Hindlimb muscle (tissue), 1 donor: ENCODE measurements around the gene RAD17. TPM values are rescaled to one million over a fixed set of nuclear protein-coding genes. Genes with fewer than 3 reads are reported as not detected.
"Not testable (repeated sequence)": the region's sequence is repeated elsewhere in the genome, so short reads cannot be mapped to it uniquely, and the experiment has no call there.

ENCODE experiments used
- DNase-seq: peaks from one replicate; pipeline ENCODE4 v3.0.0-alpha.2; 2013
- polyA plus RNA-seq: library from polyadenylated mRNA; unstranded; fragments of 120-200 nt; gene quantifications from one replicate; pipeline ENCODE4 v1.2.1, GENCODE V29; 2013; ENCODE audit not compliant: insufficient read length

Gene RAD17
- polyA plus RNA-seq, 1 donor = 22.9 TPM

GRCh38 chr5:69378376-69378775 lies 8.8 kb downstream of the RAD17 start:
- no peak for DNase-seq

DNA sequence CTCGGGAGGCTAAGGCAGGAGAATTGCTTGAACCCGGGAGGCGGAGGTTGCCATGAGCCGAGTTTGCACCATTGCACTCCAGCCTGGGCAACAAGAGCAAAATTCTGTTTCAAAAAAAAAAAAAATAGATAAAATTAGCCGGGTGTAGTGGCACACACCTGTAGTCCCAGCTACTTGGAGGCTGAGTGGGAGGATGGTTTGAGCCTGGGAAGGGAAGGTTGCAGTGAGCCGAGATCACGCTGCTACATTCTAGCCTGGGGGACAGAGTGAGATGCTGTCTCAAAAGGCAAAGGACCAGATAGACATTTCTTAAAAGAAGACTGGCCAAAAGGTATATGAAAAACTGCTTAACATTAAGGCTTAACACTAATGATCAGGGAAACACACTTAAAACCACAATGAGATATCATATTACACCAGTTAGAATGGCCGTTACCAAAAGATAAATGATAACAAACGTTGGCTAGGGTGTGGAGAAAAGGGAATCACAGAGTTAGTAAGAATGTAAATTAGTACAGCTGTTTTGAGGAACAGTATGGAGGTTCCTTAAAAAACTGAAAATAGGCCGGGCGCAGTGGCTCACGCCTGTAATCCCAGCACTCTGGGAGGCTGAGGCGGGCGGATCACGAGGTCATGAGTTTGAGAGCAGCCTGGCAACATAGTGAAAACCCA lies 35.2 kb downstream of the RAD17 start:
- DNase-seq = no peak

GRCh38 chr5:69414885-69415583 lies 45.4 kb downstream of the RAD17 start, which contains the start of gene MARVELD2:
MARVELD2 (plus strand) TSS chr5:69415116; CDS start chr5:69419386, 4,270 bp downstream.
- DNase-seq = peak; percentile 8

DNA sequence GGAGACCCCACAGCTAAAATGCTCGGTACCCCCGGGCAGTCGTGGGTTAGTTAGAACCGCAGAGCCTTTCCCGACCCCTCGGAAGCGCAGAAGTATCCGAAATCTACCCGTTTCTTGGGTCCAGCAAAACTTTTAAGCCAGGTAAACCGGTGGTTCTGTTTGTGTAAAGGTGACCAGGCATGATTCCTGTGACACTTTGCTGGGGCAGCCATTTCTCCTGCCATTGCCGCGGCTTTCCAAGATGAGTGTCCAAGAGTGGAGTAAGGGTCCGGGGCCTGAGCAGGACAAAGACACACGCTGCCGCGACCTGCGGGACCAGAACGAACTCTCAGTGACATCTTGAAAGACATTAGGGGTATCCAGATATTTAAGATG lies 46.0 kb downstream of the RAD17 start:
- no peak for DNase-seq

GRCh38 chr5:69416180-69416579 lies 46.6 kb downstream of the RAD17 start:
- DNase-seq = no peak

DNA sequence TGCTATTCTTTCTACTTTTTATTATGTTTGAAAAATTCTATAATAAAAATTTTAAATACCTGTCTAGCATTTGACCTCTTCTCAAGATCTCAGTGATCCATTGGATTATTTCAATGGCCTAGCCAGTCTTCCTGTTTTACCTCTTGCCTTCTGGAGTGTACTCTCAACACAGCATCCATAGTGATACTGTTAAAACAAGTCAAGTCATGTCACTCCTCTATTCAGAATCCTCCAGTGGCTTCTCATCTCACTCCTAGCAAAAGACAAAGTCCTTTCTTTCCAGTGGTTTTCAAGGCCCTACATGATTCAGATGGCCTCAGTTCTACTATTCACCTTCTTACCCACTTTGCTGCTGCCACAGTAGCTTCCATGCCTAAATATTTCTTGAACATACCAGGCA lies 47.1 kb downstream of the RAD17 start:
- DNase-seq = no peak

- DNase-seq = no peak
Measured at GRCh38 chr5:69418554-69418953, 48.9 kb downstream of the RAD17 start.

DNA sequence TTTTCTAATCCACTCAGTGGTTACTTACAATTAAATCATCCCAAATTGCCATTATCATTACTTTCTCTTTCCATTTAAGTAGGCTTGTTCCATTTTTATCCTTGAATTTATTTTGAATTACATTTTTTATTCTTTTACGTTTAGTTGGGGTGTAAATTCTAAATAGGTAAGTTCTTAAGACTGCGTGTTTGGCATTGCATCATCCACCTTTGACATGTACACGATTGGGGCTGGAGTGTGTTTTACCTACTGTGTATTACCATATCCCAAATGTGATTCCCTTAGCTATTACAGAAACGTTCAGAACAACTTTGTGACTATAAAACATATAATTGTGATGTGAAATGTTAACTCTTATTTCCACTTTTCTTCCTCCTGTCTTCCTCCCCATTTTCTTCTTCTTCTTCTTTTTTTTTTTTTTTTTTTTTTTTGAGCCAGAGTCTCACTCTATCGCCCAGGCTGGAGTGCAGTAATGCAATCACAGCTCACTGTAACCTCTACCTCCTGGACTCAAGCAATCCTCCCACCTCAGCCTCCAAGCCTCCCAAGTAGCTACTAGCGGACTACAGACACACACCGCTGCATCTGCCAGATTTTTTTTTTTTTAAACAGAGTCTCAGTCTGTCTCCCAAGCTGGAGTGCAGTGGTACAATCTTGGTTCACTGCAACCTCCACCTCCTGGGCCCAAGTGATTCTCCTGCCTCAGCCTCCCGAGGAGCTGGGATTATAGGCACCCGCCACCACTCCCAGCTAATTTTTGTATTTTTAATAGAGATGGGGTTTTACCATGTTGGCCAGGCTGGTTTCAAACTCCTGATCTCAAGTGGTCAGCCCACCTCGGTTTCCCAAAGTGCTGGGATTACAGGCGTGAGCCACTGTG lies 62.0 kb downstream of the RAD17 start:
- DNase-seq = no peak

GRCh38 chr5:69432412-69433206 lies 63.0 kb downstream of the RAD17 start:
- no peak for DNase-seq

- not testable (repeated sequence) for DNase-seq
Measured at GRCh38 chr5:69435276-69435884, 65.8 kb downstream of the RAD17 start.

GRCh38 chr5:69444127-69444754 lies 74.6 kb downstream of the RAD17 start:
- DNase-seq = no peak

DNA sequence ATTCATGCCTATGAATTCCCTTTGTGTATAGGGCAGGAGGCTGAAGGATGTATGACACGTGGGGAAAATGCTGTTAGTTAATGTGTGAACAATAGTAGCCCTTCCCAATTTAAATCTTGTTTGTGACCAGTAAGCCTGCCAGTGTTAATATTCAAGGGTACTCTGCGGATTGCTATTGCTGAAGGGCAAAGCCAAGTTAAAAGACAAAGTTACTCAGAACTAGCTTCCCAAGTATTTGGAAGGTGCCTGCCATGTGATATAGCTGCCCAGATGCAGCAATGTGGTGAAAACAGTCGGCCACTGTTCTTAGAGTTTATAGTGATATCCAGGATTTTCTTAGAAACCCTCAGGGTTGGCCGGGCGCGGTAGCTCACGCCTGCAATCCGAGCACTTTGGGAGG lies 79.9 kb downstream of the RAD17 start:
- no peak for DNase-seq

DNA sequence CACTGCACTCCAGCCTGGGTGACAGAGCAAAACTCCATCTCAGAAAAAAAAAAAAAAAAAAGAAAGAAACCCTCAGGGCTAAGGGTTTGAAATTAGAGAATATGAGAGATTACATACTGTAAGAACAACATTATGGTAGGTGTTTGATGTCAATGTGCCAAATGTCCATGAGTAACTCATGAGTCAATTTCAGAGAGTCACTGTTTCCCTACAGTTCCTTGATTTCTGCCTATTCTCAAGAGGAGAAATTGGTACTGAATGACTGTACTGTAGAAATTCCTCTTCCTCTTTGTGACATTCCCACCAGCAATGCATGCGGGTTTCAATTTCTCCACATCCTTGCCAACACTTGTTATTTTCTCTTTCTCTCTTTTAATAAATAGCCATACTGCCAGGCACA lies 80.5 kb downstream of the RAD17 start:
- no peak for DNase-seq

GRCh38 chr5:69450527-69450926 lies 80.9 kb downstream of the RAD17 start:
- not testable (repeated sequence) for DNase-seq

- no peak for DNase-seq
Measured at GRCh38 chr5:69451941-69452647, 82.5 kb downstream of the RAD17 start.

DNA sequence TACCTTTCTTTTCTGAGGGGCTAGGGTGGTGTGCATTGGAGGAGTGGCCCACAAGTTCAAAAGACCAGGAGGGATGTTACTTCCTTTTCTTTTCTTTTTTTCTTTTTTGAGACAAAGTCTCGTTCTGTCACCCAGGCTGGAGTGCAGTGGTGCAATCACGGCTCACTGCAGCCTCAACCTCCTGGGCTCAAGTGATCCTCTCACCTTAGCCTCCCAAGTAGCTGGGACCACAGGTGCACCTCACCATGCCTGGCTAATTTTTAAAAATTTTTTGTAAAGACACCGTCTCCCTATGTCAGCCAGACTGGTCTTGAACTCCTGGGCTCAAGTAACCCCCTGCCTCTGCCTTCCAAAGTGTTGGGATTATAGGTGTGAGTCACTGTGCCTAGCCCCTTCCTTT lies 83.9 kb downstream of the RAD17 start:
- DNase-seq = not testable (repeated sequence)

DNA sequence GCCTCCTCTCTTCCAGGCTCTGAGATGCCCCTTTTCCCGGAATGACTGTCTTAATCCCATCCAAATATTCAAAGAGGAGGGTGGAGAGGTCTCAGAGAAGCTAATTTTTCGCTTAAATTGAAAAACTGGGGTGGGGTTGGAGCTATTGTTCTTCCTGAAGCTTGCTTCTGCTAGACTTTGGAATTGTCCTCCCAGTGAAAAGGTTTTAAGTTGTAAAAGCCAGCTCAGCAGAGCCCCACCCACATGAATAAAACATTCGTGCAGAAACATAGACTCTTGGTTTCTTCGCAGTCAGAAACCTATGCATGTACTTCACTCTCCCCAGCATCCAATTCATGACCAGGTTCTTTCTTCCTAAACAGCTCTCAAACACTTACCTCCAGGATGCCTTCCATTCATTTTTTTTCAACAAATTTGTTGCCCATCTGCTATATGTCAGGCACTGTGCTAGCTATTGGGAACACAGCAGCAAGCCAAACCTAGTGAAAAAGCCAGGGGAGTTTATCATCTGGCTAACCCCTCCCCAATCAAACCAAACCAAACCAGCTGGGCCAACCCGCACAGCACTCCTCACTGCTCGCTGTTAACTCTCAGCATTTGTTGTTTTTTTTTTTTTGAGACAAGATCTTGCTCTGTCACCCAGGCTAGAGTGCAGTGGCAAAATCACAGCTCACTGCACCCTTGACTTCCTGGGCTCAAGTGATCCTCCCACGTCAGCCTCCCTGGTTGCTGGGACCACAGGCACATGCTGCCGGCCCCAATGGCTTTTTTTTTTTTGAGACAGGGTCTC lies 85.0 kb downstream of the RAD17 start:
- DNase-seq = no peak

GRCh38 chr5:69455428-69455988 lies 85.9 kb downstream of the RAD17 start:
- DNase-seq = not testable (repeated sequence)

DNA sequence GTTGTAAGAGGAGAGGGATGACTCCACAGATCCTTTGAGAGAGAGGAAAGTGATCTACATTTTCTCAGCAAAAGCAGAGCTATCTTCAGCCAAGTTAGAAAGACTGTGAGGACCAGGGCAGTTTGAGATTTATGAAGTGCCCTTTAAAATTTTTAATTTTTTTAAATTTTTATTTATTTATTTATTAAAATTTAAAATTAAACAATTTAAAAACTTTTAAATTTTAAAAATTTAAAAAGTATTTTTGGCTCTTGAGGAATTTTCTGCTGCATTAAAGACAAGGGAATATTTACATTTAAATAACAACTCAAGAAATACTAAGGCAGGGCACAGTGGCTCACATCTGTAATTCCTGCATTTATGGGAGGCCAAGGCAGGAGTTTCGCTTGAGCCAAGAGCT lies 92.6 kb downstream of the RAD17 start:
- DNase-seq = no peak
